Measurements from ENCODE around the gene MGAT4D.

- TF ChIP-seq, protein P1, sequence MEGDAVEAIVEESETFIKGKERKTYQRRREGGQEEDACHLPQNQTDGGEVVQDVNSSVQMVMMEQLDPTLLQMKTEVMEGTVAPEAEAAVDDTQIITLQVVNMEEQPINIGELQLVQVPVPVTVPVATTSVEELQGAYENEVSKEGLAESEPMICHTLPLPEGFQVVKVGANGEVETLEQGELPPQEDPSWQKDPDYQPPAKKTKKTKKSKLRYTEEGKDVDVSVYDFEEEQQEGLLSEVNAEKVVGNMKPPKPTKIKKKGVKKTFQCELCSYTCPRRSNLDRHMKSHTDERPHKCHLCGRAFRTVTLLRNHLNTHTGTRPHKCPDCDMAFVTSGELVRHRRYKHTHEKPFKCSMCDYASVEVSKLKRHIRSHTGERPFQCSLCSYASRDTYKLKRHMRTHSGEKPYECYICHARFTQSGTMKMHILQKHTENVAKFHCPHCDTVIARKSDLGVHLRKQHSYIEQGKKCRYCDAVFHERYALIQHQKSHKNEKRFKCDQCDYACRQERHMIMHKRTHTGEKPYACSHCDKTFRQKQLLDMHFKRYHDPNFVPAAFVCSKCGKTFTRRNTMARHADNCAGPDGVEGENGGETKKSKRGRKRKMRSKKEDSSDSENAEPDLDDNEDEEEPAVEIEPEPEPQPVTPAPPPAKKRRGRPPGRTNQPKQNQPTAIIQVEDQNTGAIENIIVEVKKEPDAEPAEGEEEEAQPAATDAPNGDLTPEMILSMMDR (IDR thresholded peaks at IDR 0.05; ENCODE audit: insufficient read depth, low read depth, low read length): no peak
- TF ChIP-seq EZH2 (IDR thresholded peaks at IDR 0.05; ENCODE audit: insufficient read depth, low read length): no peak
These were observed 717 bp downstream of the MGAT4D start for GRCh38 chr4:140497405-140497746.

Data from astrocyte (in vitro differentiated cells and primary cell).